ENCODE results near the gene CLIP4.

GRCh38 chr2:29112379-29112778, 2.8 kb upstream of the CLIP4 start:
- TF ChIP-seq POLR2A (IDR thresholded peaks at IDR 0.05), result no peak
- no peak for TF ChIP-seq CTCF (IDR thresholded peaks at IDR 0.05)
- TF ChIP-seq EP300 (IDR thresholded peaks at IDR 0.05), result no peak

All from ovary (tissue), 3 donors.